Measurements from ENCODE around the gene MCUB.
A peak's percentile ranks its signal among the peaks of the same experiment; 100 is the strongest.

MCUB gene

DNA sequence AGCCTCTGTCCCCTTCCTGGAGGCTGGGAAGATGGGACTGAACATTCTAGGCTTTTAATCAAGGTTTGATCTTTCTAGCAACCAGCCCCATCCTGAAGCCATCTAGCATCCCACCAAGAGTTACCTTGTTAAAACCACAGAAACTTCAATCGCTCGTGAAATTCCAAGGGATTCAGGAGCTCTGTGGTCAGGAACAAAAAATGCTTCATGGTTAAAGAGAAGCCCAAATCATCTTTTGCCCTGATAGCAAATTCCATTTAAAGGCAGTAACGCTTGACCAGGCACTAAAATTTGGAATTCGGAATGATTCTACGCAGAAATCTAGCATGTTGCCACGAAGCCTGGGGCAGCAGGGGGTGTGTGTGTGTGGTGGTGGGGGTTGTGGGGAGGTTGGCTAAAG is 95.3 kb downstream of the MCUB start:
- H3K27ac ChIP-seq (ENCODE audit: low read depth, low read length), result no peak overlapping the region
- H3K36me3 ChIP-seq (ENCODE audit: control insufficient read depth in 1 of 2, insufficient read depth in 2 of 2, low read length in 2 of 2), result no peaks in the 10 kb centered on the region
- H3K27me3 ChIP-seq (ENCODE audit: insufficient read depth, low read length), result no peaks in the 10 kb centered on the region
- no peak overlapping the region for H3K4me2 ChIP-seq (ENCODE audit: low read length)
- no peak overlapping the region for H2BK12ac ChIP-seq (ENCODE audit: low read length)
- H4K8ac ChIP-seq (ENCODE audit: low read depth, low read length), result no peak overlapping the region
- no peak overlapping the region for H2BK5ac ChIP-seq (ENCODE audit: low read depth, low read length, poor library complexity)
- H3K4ac ChIP-seq (ENCODE audit: low read depth, low read length), result no peak overlapping the region
- no peaks in the 10 kb centered on the region for H3K79me1 ChIP-seq (ENCODE audit: low read length)
- no peaks in the 10 kb centered on the region for H3K79me2 ChIP-seq (ENCODE audit: control insufficient read depth, insufficient read depth, low read length, poor library complexity)
- no CpG with 5 or more reads among the region's 6 CpGs for WGBS (ENCODE audit: extremely low coverage, insufficient coverage, insufficient read length)
- no peak overlapping the region for H2BK120ac ChIP-seq (ENCODE audit: insufficient read depth, low read length, poor library complexity)
- H4K12ac ChIP-seq (ENCODE audit: low read depth, low read length), result no peak overlapping the region
- H2AFZ ChIP-seq (ENCODE audit: insufficient read depth, low read length, poor library complexity), result no peak overlapping the region
- H4K91ac ChIP-seq (ENCODE audit: low read depth, low read length), result no peak overlapping the region
- no peak overlapping the region for H3K18ac ChIP-seq (ENCODE audit: low read length)
- H3K9ac ChIP-seq (ENCODE audit: low read length), result no peak overlapping the region
- H3K14ac ChIP-seq (ENCODE audit: low read length), result no peak overlapping the region
- DNase-seq, result no peak
- H2AK5ac ChIP-seq (ENCODE audit: low read length), result no peak overlapping the region
- no peak overlapping the region for H3K4me3 ChIP-seq (ENCODE audit: low read depth, low read length)
- no peak overlapping the region for H3K23ac ChIP-seq (ENCODE audit: low read length)
- no peaks in the 10 kb centered on the region for H3K9me3 ChIP-seq (ENCODE audit: insufficient read depth, low read depth, low read length)
- no peaks in the 10 kb centered on the region for H3K4me1 ChIP-seq (ENCODE audit: control insufficient read depth in 1 of 2, insufficient read depth in 2 of 2, low read length in 2 of 2)

DNA sequence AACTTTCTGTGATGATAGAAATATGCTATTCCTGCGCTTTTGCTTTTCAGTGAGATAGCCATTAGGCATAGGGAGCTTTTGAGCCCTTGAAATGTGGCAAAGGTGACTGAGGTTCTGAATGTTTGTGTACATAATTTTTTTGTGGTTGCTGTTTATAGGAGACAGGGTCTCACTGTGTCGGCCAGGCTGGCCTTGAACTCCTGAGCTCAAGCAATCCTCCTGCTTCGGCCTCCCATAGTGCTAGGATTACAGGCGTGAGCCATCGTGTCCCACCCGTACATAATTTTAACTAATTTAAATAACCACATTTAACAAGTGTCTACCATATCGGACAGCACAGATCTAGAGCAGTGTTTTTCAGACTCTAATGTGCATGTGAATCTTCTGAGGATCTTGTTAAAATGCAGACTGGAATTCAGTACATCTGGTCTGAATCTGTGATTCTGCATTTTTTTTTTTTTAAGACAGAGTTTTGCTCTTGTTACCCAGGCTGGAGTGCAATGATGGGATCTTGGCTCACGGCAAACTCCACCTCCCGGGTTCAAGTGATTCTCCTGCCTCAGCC is 97.9 kb downstream of the MCUB start:
- Histone ChIP-seq H3K4ac (ENCODE audit: low read depth, low read length) (no peak overlapping the region), H3K79me2 (ENCODE audit: control insufficient read depth, insufficient read depth, low read length, poor library complexity) (no peaks in the 10 kb centered on the region), H3K18ac (ENCODE audit: low read length) (no peak overlapping the region), H3K4me2 (ENCODE audit: low read length) (no peak overlapping the region), H4K12ac (ENCODE audit: low read depth, low read length) (no peak overlapping the region), H4K91ac (ENCODE audit: low read depth, low read length) (no peak overlapping the region), H2BK120ac (ENCODE audit: insufficient read depth, low read length, poor library complexity) (no peak overlapping the region), H2BK5ac (ENCODE audit: low read depth, low read length, poor library complexity) (no peak overlapping the region), H3K9ac (ENCODE audit: low read length) (no peak overlapping the region), H3K27me3 (ENCODE audit: insufficient read depth, low read length) (no peaks in the 10 kb centered on the region), H2AK5ac (ENCODE audit: low read length) (no peak overlapping the region), H3K36me3 (ENCODE audit: control insufficient read depth in 1 of 2, insufficient read depth in 2 of 2, low read length in 2 of 2) (no peaks in the 10 kb centered on the region), H2AFZ (ENCODE audit: insufficient read depth, low read length, poor library complexity) (no peak overlapping the region), H3K23ac (ENCODE audit: low read length) (no peak overlapping the region), H3K9me3 (ENCODE audit: insufficient read depth, low read depth, low read length) (no peaks in the 10 kb centered on the region), H3K79me1 (ENCODE audit: low read length) (no peaks in the 10 kb centered on the region), H3K4me3 (ENCODE audit: low read depth, low read length) (no peak overlapping the region), H4K8ac (ENCODE audit: low read depth, low read length) (no peak overlapping the region), H2BK12ac (ENCODE audit: low read length) (no peak overlapping the region), H3K27ac (ENCODE audit: low read depth, low read length) (no peak overlapping the region), H3K4me1 (ENCODE audit: control insufficient read depth in 1 of 2, insufficient read depth in 2 of 2, low read length in 2 of 2) (no peaks in the 10 kb centered on the region), H3K14ac (ENCODE audit: low read length) (no peak overlapping the region)
- no peak for DNase-seq
- whole genome bisulfite sequencing (ENCODE audit: extremely low coverage, insufficient coverage, insufficient read length), result no CpG with 5 or more reads among the region's 9 CpGs

GRCh38 chr4:109658871-109659410 is 98.9 kb downstream of the MCUB start:
- H3K23ac ChIP-seq (ENCODE audit: low read length), result no peak overlapping the region
- no peaks in the 10 kb centered on the region for H3K79me2 ChIP-seq (ENCODE audit: control insufficient read depth, insufficient read depth, low read length, poor library complexity)
- H2BK5ac ChIP-seq (ENCODE audit: low read depth, low read length, poor library complexity), result no peak overlapping the region
- no peaks in the 10 kb centered on the region for H3K9me3 ChIP-seq (ENCODE audit: insufficient read depth, low read depth, low read length)
- no peak overlapping the region for H3K4me3 ChIP-seq (ENCODE audit: low read depth, low read length)
- no peaks in the 10 kb centered on the region for H3K4me1 ChIP-seq (ENCODE audit: control insufficient read depth in 1 of 2, insufficient read depth in 2 of 2, low read length in 2 of 2)
- no peak overlapping the region for H4K12ac ChIP-seq (ENCODE audit: low read depth, low read length)
- no peak overlapping the region for H3K4me2 ChIP-seq (ENCODE audit: low read length)
- H4K91ac ChIP-seq (ENCODE audit: low read depth, low read length), result no peak overlapping the region
- H3K14ac ChIP-seq (ENCODE audit: low read length), result no peak overlapping the region
- H2AFZ ChIP-seq (ENCODE audit: insufficient read depth, low read length, poor library complexity), result no peak overlapping the region
- no peak overlapping the region for H4K8ac ChIP-seq (ENCODE audit: low read depth, low read length)
- no peaks in the 10 kb centered on the region for H3K27me3 ChIP-seq (ENCODE audit: insufficient read depth, low read length)
- no peak overlapping the region for H3K9ac ChIP-seq (ENCODE audit: low read length)
- H3K36me3 ChIP-seq (ENCODE audit: control insufficient read depth in 1 of 2, insufficient read depth in 2 of 2, low read length in 2 of 2), result no peaks in the 10 kb centered on the region
- no peak overlapping the region for H3K27ac ChIP-seq (ENCODE audit: low read depth, low read length)
- no CpG with 5 or more reads among the region's 6 CpGs for WGBS (ENCODE audit: extremely low coverage, insufficient coverage, insufficient read length)
- no peak overlapping the region for H2BK120ac ChIP-seq (ENCODE audit: insufficient read depth, low read length, poor library complexity)
- no peak overlapping the region for H2BK12ac ChIP-seq (ENCODE audit: low read length)
- H2AK5ac ChIP-seq (ENCODE audit: low read length), result no peak overlapping the region
- peak in 1 of 2 donors; percentile 31 for DNase-seq
- no peak overlapping the region for H3K4ac ChIP-seq (ENCODE audit: low read depth, low read length)
- H3K18ac ChIP-seq (ENCODE audit: low read length), result no peak overlapping the region
- H3K79me1 ChIP-seq (ENCODE audit: low read length), result no peaks in the 10 kb centered on the region

DNA sequence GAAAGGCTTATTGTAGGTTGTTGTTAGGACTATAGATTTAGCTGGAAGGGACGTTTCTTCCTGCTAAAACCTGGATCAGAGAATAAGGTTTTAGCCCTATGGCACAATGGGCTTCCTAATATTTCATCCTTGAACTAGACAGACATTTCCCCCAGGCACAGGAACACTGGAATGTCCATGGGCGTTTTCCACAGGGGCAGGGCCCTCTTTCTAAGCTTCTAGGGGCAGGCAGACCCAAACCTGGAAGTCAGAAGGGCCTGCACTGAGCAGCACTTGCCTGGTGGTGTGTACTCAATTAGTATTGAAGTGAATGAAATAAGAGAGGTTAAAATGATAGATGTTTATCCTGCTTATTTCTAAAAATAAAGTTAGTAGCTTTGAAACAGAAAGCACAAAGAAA is 102.1 kb downstream of the MCUB start:
- Histone ChIP-seq H3K18ac (ENCODE audit: low read length) (no peak overlapping the region), H2AFZ (ENCODE audit: insufficient read depth, low read length, poor library complexity) (no peak overlapping the region)
- WGBS (ENCODE audit: extremely low coverage, insufficient coverage, insufficient read length), result no CpG with 5 or more reads among the region's 2 CpGs

More for the DNA sequence above, 102.1 kb downstream of the MCUB start:
- Histone ChIP-seq H2BK120ac (ENCODE audit: insufficient read depth, low read length, poor library complexity) (no peak overlapping the region), H3K27me3 (ENCODE audit: insufficient read depth, low read length) (no peaks in the 10 kb centered on the region), H3K79me1 (ENCODE audit: low read length) (no peaks in the 10 kb centered on the region), H3K36me3 (ENCODE audit: control insufficient read depth in 1 of 2, insufficient read depth in 2 of 2, low read length in 2 of 2) (no peaks in the 10 kb centered on the region), H3K4ac (ENCODE audit: low read depth, low read length) (no peak overlapping the region), H3K4me1 (ENCODE audit: control insufficient read depth in 1 of 2, insufficient read depth in 2 of 2, low read length in 2 of 2) (no peaks in the 10 kb centered on the region), H2BK5ac (ENCODE audit: low read depth, low read length, poor library complexity) (no peak overlapping the region), H3K9ac (ENCODE audit: low read length) (no peak overlapping the region), H4K12ac (ENCODE audit: low read depth, low read length) (no peak overlapping the region), H3K4me3 (ENCODE audit: low read depth, low read length) (no peak overlapping the region), H4K8ac (ENCODE audit: low read depth, low read length) (no peak overlapping the region), H3K27ac (ENCODE audit: low read depth, low read length) (no peak overlapping the region), H4K91ac (ENCODE audit: low read depth, low read length) (no peak overlapping the region), H3K79me2 (ENCODE audit: control insufficient read depth, insufficient read depth, low read length, poor library complexity) (no peaks in the 10 kb centered on the region), H3K9me3 (ENCODE audit: insufficient read depth, low read depth, low read length) (no peaks in the 10 kb centered on the region), H2AK5ac (ENCODE audit: low read length) (no peak overlapping the region), H3K14ac (ENCODE audit: low read length) (no peak overlapping the region), H3K23ac (ENCODE audit: low read length) (no peak overlapping the region), H2BK12ac (ENCODE audit: low read length) (no peak overlapping the region), H3K4me2 (ENCODE audit: low read length) (no peak overlapping the region)
- no peak for DNase-seq

All from trophoblast cell (in vitro differentiated cells and primary cell).